GM12878 (cell line): ENCODE data around the gene CA10. TPM values are rescaled to one million over a fixed set of nuclear protein-coding genes. Genes with fewer than 3 reads are reported as not detected.
A peak's percentile ranks its signal among the peaks of the same experiment; 100 is the strongest.

Experiments used
- ATAC-seq: fragments of 200-7000 bp; cut with Tn5 transposase; 3 replicates; pipeline ENCODE4 v1.9.1; 2020; ENCODE audit warnings: mild to moderate bottlenecking, moderate library complexity
- BruUV-seq: library from RNA; stranded (reverse); fragments of 400-500 nt; replicated peaks from 2 replicates; lab custom pipeline; 2021; lab: Mats Ljungman, UMichigan
- CTCF ChIA-PET: fragments of 300-600 bp; sonication (Branson Sonifier 250); formaldehyde crosslinking; extraction: SDS; loops from one replicate; lab custom pipeline; 2021; ENCODE audit warnings: inconsistent platforms; lab: Yijun Ruan, JAX
- POLR2A ChIA-PET: fragments of 350-600 bp; formaldehyde crosslinking; extraction: SDS; loops from one replicate; lab custom pipeline; 2021; ENCODE audit warnings: inconsistent platforms; lab: Charles Lee
- RAD21 ChIA-PET: fragments of 300-600 bp; sonication (Branson Sonifier 250); formaldehyde crosslinking; loops from one replicate; lab custom pipeline; 2023; ENCODE audit warnings: antibody characterized with exemption; ENCODE audit not compliant: unreplicated experiment; lab: Charles Lee
- SMC1A ChIA-PET: fragments of 300-600 bp; sonication (Branson Sonifier 250); formaldehyde crosslinking; loops from one replicate; lab custom pipeline; 2023; ENCODE audit not compliant: unreplicated experiment, uncharacterized antibody; lab: Charles Lee
- DNase-seq: peaks from one replicate; pipeline ENCODE4 v3.0.0-alpha.2; 2011; ENCODE audit warnings: low read depth, low spot score
- FAIRE-seq: peaks from 3 replicates; lab custom pipeline; 2011; peaks lifted over from hg19 to GRCh38; lab: Jason Lieb, UNC
- H2AFZ ChIP-seq: 2 replicates; pipeline ENCODE4 v1.6.0; 2011; ENCODE audit warnings: low read depth, low read length, control low read depth; ENCODE audit not compliant: control insufficient read depth
- H3K27ac ChIP-seq: 2 replicates; pipeline ENCODE4 v1.5.1; 2011; ENCODE audit warnings: control low read depth; ENCODE audit not compliant: control insufficient read depth, insufficient read depth
- H3K27me3 ChIP-seq, 2 experiments: replicated peaks in 1 of 2; 2 replicates each; pipeline versions ENCODE4 v1.6.0 to v1.6.1; 2011; ENCODE audit warnings: low read length in 1 of 2; ENCODE audit not compliant: control insufficient read depth in 2 of 2, insufficient read depth in 2 of 2
- H3K36me3 ChIP-seq, 2 experiments: 2 replicates each; pipeline ENCODE4 v1.5.1; 2011; ENCODE audit warnings: low read length in 1 of 2; ENCODE audit not compliant: control insufficient read depth in 2 of 2, insufficient read depth in 2 of 2
- H3K4me1 ChIP-seq: 2 replicates; pipeline ENCODE4 v1.6.1; 2011; ENCODE audit warnings: mild to moderate bottlenecking, low read length, moderate library complexity, mixed read lengths; ENCODE audit not compliant: control insufficient read depth, insufficient read depth
- H3K4me2 ChIP-seq: 2 replicates; pipeline ENCODE4 v1.6.0; 2011; ENCODE audit warnings: control low read depth; ENCODE audit not compliant: control insufficient read depth, insufficient read depth
- H3K4me3 ChIP-seq: fragments of 200-600 bp; sonication (generic); 2 replicates; pipeline ENCODE4 v1.5.1; 2016
- H3K79me2 ChIP-seq: 2 replicates; pipeline ENCODE4 v1.6.0; 2011; ENCODE audit warnings: low read length; ENCODE audit not compliant: control insufficient read depth, insufficient read depth
- H3K9ac ChIP-seq: 2 replicates; pipeline ENCODE4 v1.8.0; 2011; ENCODE audit warnings: low read length, control low read depth, mixed read lengths; ENCODE audit not compliant: control insufficient read depth, insufficient read depth
- H3K9me3 ChIP-seq: replicated peaks from 3 replicates; pipeline ENCODE4 v1.5.1; 2011; ENCODE audit warnings: mild to moderate bottlenecking, low read length; ENCODE audit not compliant: control insufficient read depth, insufficient read depth
- H4K20me1 ChIP-seq: 2 replicates; pipeline ENCODE4 v1.6.0; 2011; ENCODE audit not compliant: control insufficient read depth, insufficient read depth
- EZH2 ChIP-seq: IDR thresholded peaks from 2 replicates; pipeline ENCODE4 v1.6.1; 2012; ENCODE audit warnings: low read depth, mild to moderate bottlenecking, control low read depth, inconsistent platforms, low read length, borderline replicate concordance; ENCODE audit not compliant: control insufficient read depth
- IRF4 ChIP-seq: IDR thresholded peaks from 2 replicates; pipeline ENCODE4 v1.6.1; 2011; ENCODE audit warnings: low read depth, low read length
- JUNB ChIP-seq: IDR thresholded peaks from 2 replicates; pipeline ENCODE4 v1.6.1; 2016; ENCODE audit warnings: antibody characterized with exemption, mild to moderate bottlenecking
- MTA2 ChIP-seq: fragments of 450-650 bp; IDR thresholded peaks from 2 replicates; pipeline ENCODE4 v1.6.1; 2016; ENCODE audit warnings: low read depth, mild to moderate bottlenecking, moderate library complexity
- REST ChIP-seq: IDR thresholded peaks from 2 replicates; pipeline ENCODE4 v1.6.1; 2012; ENCODE audit warnings: mild to moderate bottlenecking, low read depth, low read length
- RUNX3 ChIP-seq: IDR thresholded peaks from 2 replicates; pipeline ENCODE4 v1.6.1; 2012; ENCODE audit warnings: low read length, inconsistent platforms
- SPI1 ChIP-seq: IDR thresholded peaks from 2 replicates; pipeline ENCODE4 v1.6.1; 2011; ENCODE audit warnings: low read depth, mild to moderate bottlenecking, low read length, moderate library complexity, borderline replicate concordance; ENCODE audit not compliant: insufficient read depth
- WGBS: methylation state at CpG from one replicate; pipeline ENCODE4 v1.1.6; 2016; ENCODE audit warnings: low lambda C conversion rate; ENCODE audit not compliant: insufficient replicate concordance, insufficient coverage; ENCODE audit errors: missing lambda C conversion rate; 5-methylcytosine and 5-hydroxymethylcytosine counted together
- in situ Hi-C: fragments of 300-500 bp; cut with MboI; formaldehyde crosslinking; loops from 9 replicates; pipeline ENCODE4 v1.14.3; 2018; ENCODE audit warnings: mixed read lengths
- intact Hi-C: fragments of 100-400 bp; cut with micrococcal nuclease; formaldehyde crosslinking; loops from one replicate; pipeline ENCODE4 v1.14.2; 2022; ENCODE audit not compliant: unreplicated experiment
- polyA plus RNA-seq, 11 experiments: library from polyadenylated mRNA; depleted of rRNA in 4 of 11; unstranded in 6 of 11; stranded (reverse) in 5 of 11; fragments of >200 nt; fragmentation: Nextera tagmentation in 4 of 11; fragmentation: Illumina TruSeq in 1 of 11; extraction: Ambion mirVana in 4 of 11; extraction: Trizol in 1 of 11; gene quantifications; 1 replicate in 1 of 11; 2 replicates in 10 of 11; pipeline versions ENCODE4 v1.2.1 to v1.2.3, GENCODE V29; 2011 to 2016; ENCODE audit warnings: inconsistent platforms in 2 of 11, missing spikeins in 2 of 11, low read depth in 1 of 11
- total RNA-seq, 4 experiments: library from RNA; depleted of rRNA in 3 of 4; stranded (reverse); fragments of >200 nt in 3 of 4; fragmentation: Illumina TruSeq in 1 of 4; extraction: Trizol in 1 of 4; gene quantifications; 2 replicates each; pipeline versions ENCODE4 v1.2.1 to v1.2.3, GENCODE V29; 2013 to 2021

The CA10 gene
- total and polyA plus RNA-seq, 10 of the 15 experiments (the other 5 are each of a cell fraction or from before 2014, with no cell fraction given) = not detected

GRCh38 chr17:51908841-51909537 lies 249.5 kb downstream of the CA10 start:
- H3K4me1 ChIP-seq = no peaks in the 10 kb centered on the region
- H3K27ac ChIP-seq = no peak overlapping the region
- H4K20me1 ChIP-seq = no peaks in the 10 kb centered on the region
- DNase-seq (no peak), ATAC-seq (no peak), FAIRE-seq (no peak)
- 29% methylated on average over 7 of the region's 7 CpGs for WGBS
- no peak overlapping the region for H3K4me2 ChIP-seq
- H3K79me2 ChIP-seq = no peaks in the 10 kb centered on the region
- no peaks in the 10 kb centered on the region for H3K36me3 ChIP-seq
- no peaks in the 10 kb centered on the region for H3K27me3 ChIP-seq
- SMC1A ChIA-PET = no interaction called here
- POLR2A ChIA-PET = no interaction called here
- in situ Hi-C loops = no loop called here
- no peak overlapping the region for H3K4me3 ChIP-seq
- CTCF ChIA-PET = interaction anchor here (0.7 kb wide), 1 partner anchor 197 kb away, joined by 3 read pairs; no protein-coding TSS in a partner anchor
- no peak overlapping the region for H2AFZ ChIP-seq
- BruUV-seq = no TSS peak
- RAD21 ChIA-PET = no interaction called here
- no peak for TF ChIP-seq MTA2
- no peak for TF ChIP-seq IRF4
- TF ChIP-seq SPI1 = peak; percentile 45; the same call in 1 of the 2 replicates
- peak; percentile 13; the same call in 1 of the 2 replicates for TF ChIP-seq JUNB
- peak; percentile 18; the same call in 1 of the 2 replicates for TF ChIP-seq RUNX3
- no peak for TF ChIP-seq EZH2
- TF ChIP-seq REST = no peak
- TF ChIP-seq, all 136 proteins: peak for 3
- intact Hi-C loops = no loop called here
- Histone ChIP-seq H3K9me3 (no peaks in the 10 kb centered on the region), H3K9ac (no peak overlapping the region)
